Measurements from ENCODE around the gene VCPKMT.
"Not testable (repeated sequence)": the region's sequence is repeated elsewhere in the genome, so short reads cannot be mapped to it uniquely, and the experiment has no call there.

Gene VCPKMT

GRCh38 chr14:50088117-50088515 is 28.3 kb downstream of the VCPKMT start:
- Histone ChIP-seq H2AFZ (ENCODE audit: low read depth, low read length) (no peak overlapping the region), H3K27me3 (ENCODE audit: insufficient read depth, low read length) (no peaks in the 10 kb centered on the region), H3K4me1 (ENCODE audit: insufficient read depth, low read length) (no peaks in the 10 kb centered on the region), H3K4me3 (ENCODE audit: low read length) (no peak overlapping the region), H3K9me3 (ENCODE audit: low read length) (peaks cover 2% of the 10 kb centered on the region), H3K36me3 (ENCODE audit: insufficient read depth, low read length) (no peaks in the 10 kb centered on the region)

GRCh38 chr14:50087341-50088116 is 28.8 kb downstream of the VCPKMT start:
- peaks cover 2% of the 10 kb centered on the region for H3K9me3 ChIP-seq (ENCODE audit: low read length)
- H2AFZ ChIP-seq (ENCODE audit: low read depth, low read length) = no peak overlapping the region
- H3K36me3 ChIP-seq (ENCODE audit: insufficient read depth, low read length) = no peaks in the 10 kb centered on the region
- H3K4me1 ChIP-seq (ENCODE audit: insufficient read depth, low read length) = no peaks in the 10 kb centered on the region
- no peaks in the 10 kb centered on the region for H3K27me3 ChIP-seq (ENCODE audit: insufficient read depth, low read length)
- H3K4me3 ChIP-seq (ENCODE audit: low read length) = no peak overlapping the region

- H3K9me3 ChIP-seq (ENCODE audit: low read length) = peaks cover 2% of the 10 kb centered on the region
- H3K27me3 ChIP-seq (ENCODE audit: insufficient read depth, low read length) = no peaks in the 10 kb centered on the region
- no peaks in the 10 kb centered on the region for H3K4me1 ChIP-seq (ENCODE audit: insufficient read depth, low read length)
- H3K36me3 ChIP-seq (ENCODE audit: insufficient read depth, low read length) = no peaks in the 10 kb centered on the region
- no peak overlapping the region for H2AFZ ChIP-seq (ENCODE audit: low read depth, low read length)
- no peak overlapping the region for H3K4me3 ChIP-seq (ENCODE audit: low read length)
These were observed 30.1 kb downstream of the VCPKMT start for GRCh38 chr14:50086321-50086711.

GRCh38 chr14:50085570-50086320 is 30.6 kb downstream of the VCPKMT start:
- H2AFZ ChIP-seq (ENCODE audit: low read depth, low read length) = no peak overlapping the region

GRCh38 chr14:50084666-50085065 is 31.7 kb downstream of the VCPKMT start:
- no peak overlapping the region for H3K4me3 ChIP-seq (ENCODE audit: low read length)
- no peaks in the 10 kb centered on the region for H3K27me3 ChIP-seq (ENCODE audit: insufficient read depth, low read length)
- H3K4me1 ChIP-seq (ENCODE audit: insufficient read depth, low read length) = no peaks in the 10 kb centered on the region
- no peaks in the 10 kb centered on the region for H3K36me3 ChIP-seq (ENCODE audit: insufficient read depth, low read length)
- no peak overlapping the region for H2AFZ ChIP-seq (ENCODE audit: low read depth, low read length)
- H3K9me3 ChIP-seq (ENCODE audit: low read length) = peaks cover 2% of the 10 kb centered on the region

More at GRCh38 chr14:50085570-50086320, 30.6 kb downstream of the VCPKMT start:
- Histone ChIP-seq H3K36me3 (ENCODE audit: insufficient read depth, low read length) (no peaks in the 10 kb centered on the region), H3K27me3 (ENCODE audit: insufficient read depth, low read length) (no peaks in the 10 kb centered on the region), H3K4me1 (ENCODE audit: insufficient read depth, low read length) (no peaks in the 10 kb centered on the region), H3K4me3 (ENCODE audit: low read length) (no peak overlapping the region), H3K9me3 (ENCODE audit: low read length) (peaks cover 2% of the 10 kb centered on the region)

- H3K4me1 ChIP-seq (ENCODE audit: insufficient read depth, low read length) = no peaks in the 10 kb centered on the region
- H3K9me3 ChIP-seq (ENCODE audit: low read length) = peaks cover 2% of the 10 kb centered on the region
- no peak overlapping the region for H2AFZ ChIP-seq (ENCODE audit: low read depth, low read length)
- H3K36me3 ChIP-seq (ENCODE audit: insufficient read depth, low read length) = no peaks in the 10 kb centered on the region
- no peak overlapping the region for H3K4me3 ChIP-seq (ENCODE audit: low read length)
- no peaks in the 10 kb centered on the region for H3K27me3 ChIP-seq (ENCODE audit: insufficient read depth, low read length)
These were observed 32.7 kb downstream of the VCPKMT start for GRCh38 chr14:50083467-50084337.

- no peaks in the 10 kb centered on the region for H3K36me3 ChIP-seq (ENCODE audit: insufficient read depth, low read length)
- H2AFZ ChIP-seq (ENCODE audit: low read depth, low read length) = no peak overlapping the region
- no peak overlapping the region for H3K4me3 ChIP-seq (ENCODE audit: low read length)
- H3K4me1 ChIP-seq (ENCODE audit: insufficient read depth, low read length) = no peaks in the 10 kb centered on the region
- H3K9me3 ChIP-seq (ENCODE audit: low read length) = peaks cover 2% of the 10 kb centered on the region
- H3K27me3 ChIP-seq (ENCODE audit: insufficient read depth, low read length) = no peaks in the 10 kb centered on the region
These were observed 33.4 kb downstream of the VCPKMT start for GRCh38 chr14:50082784-50083466.

GRCh38 chr14:50082308-50082742 is 34.0 kb downstream of the VCPKMT start:
- H3K4me1 ChIP-seq (ENCODE audit: insufficient read depth, low read length) = no peaks in the 10 kb centered on the region
- no peaks in the 10 kb centered on the region for H3K27me3 ChIP-seq (ENCODE audit: insufficient read depth, low read length)
- no peak overlapping the region for H3K4me3 ChIP-seq (ENCODE audit: low read length)
- peaks cover 2% of the 10 kb centered on the region for H3K9me3 ChIP-seq (ENCODE audit: low read length)
- H2AFZ ChIP-seq (ENCODE audit: low read depth, low read length) = no peak overlapping the region
- no peaks in the 10 kb centered on the region for H3K36me3 ChIP-seq (ENCODE audit: insufficient read depth, low read length)

GRCh38 chr14:50079103-50079502 is 37.3 kb downstream of the VCPKMT start:
- H3K36me3 ChIP-seq (ENCODE audit: insufficient read depth, low read length); H3K4me3 ChIP-seq (ENCODE audit: low read length); H3K9me3 ChIP-seq (ENCODE audit: low read length); H3K27me3 ChIP-seq (ENCODE audit: insufficient read depth, low read length); H3K4me1 ChIP-seq (ENCODE audit: insufficient read depth, low read length); H2AFZ ChIP-seq (ENCODE audit: low read depth, low read length): not testable (repeated sequence)

- not testable (repeated sequence) for H3K4me3 ChIP-seq (ENCODE audit: low read length); H3K27me3 ChIP-seq (ENCODE audit: insufficient read depth, low read length); H2AFZ ChIP-seq (ENCODE audit: low read depth, low read length); H3K9me3 ChIP-seq (ENCODE audit: low read length); H3K4me1 ChIP-seq (ENCODE audit: insufficient read depth, low read length); H3K36me3 ChIP-seq (ENCODE audit: insufficient read depth, low read length)
These were observed 42.7 kb downstream of the VCPKMT start for GRCh38 chr14:50073663-50074062.

- Histone ChIP-seq H3K9me3 (ENCODE audit: low read length) (peaks cover 2% of the 10 kb centered on the region), H3K4me1 (ENCODE audit: insufficient read depth, low read length) (no peaks in the 10 kb centered on the region), H3K36me3 (ENCODE audit: insufficient read depth, low read length) (no peaks in the 10 kb centered on the region), H3K27me3 (ENCODE audit: insufficient read depth, low read length) (no peaks in the 10 kb centered on the region), H3K4me3 (ENCODE audit: low read length) (no peak overlapping the region), H2AFZ (ENCODE audit: low read depth, low read length) (no peak overlapping the region)
These were observed 44.0 kb downstream of the VCPKMT start for GRCh38 chr14:50072395-50072794.

- Histone ChIP-seq H3K4me1 (ENCODE audit: insufficient read depth, low read length) (no peaks in the 10 kb centered on the region), H3K4me3 (ENCODE audit: low read length) (no peak overlapping the region), H2AFZ (ENCODE audit: low read depth, low read length) (no peak overlapping the region), H3K27me3 (ENCODE audit: insufficient read depth, low read length) (no peaks in the 10 kb centered on the region), H3K9me3 (ENCODE audit: low read length) (peaks cover 2% of the 10 kb centered on the region), H3K36me3 (ENCODE audit: insufficient read depth, low read length) (no peaks in the 10 kb centered on the region)
These were observed 45.4 kb downstream of the VCPKMT start for GRCh38 chr14:50070840-50071548.
